ENCODE results near the gene ANKRD13B.

DNA sequence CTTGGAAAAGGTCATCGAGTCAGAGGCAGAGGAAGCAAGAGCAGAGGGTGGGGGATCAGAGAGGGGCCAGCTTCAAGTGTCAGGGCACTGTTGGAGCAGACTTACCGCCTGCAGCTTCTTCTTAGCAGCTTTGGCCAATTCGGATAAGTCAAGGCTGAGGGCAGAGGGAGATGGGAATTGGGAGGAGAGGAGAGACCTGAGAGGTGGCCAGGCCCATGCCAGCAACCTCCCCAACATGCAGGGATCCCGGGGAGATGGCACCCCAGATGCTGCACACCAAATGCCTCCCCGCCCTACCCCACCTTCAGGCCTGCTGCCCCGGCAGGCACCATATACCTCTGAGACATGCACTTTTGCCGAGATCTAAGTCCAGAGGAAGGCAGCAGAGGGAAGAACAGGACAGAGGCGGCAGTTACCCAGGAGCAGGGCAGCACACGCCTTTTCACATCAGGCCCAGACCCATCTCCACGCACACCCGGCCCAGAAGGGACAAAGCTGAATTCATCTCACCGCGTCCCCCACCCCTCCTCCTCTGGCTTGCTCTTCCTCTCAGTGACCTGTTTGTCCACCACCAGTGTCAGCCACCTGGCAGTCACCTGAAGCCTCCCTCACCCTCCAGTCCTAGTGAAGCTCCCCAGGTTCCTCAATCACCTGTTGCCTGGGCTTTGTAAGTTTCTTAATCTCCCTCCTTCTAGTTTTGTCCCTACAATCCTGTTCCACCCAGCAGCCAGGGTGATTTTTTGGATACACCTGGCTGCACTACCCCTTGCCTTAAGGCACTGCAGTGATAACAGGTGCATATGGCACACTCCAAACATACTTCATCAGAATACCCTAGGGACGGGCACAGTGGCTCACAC is 14.1 kb upstream of the ANKRD13B start:
- no peak for TF ChIP-seq CTCF (IDR thresholded peaks at IDR 0.05)
- TF ChIP-seq EZH2 (IDR thresholded peaks at IDR 0.05) = no peak
